ENCODE data around the gene PCMTD2. TPM values are rescaled to one million over a fixed set of nuclear protein-coding genes. Genes with fewer than 3 reads are reported as not detected.

PCMTD2 gene
- total RNA-seq, 2 donors from 2014 or later, result 83.3 to 180 TPM

GRCh38 chr20:64217539-64218221 is 37.9 kb upstream of the PCMTD2 start:
- no peaks in the 10 kb centered on the region for H3K36me3 ChIP-seq
- peaks cover 0 to 38% of the 10 kb centered on the region in 2 donors for H3K4me1 ChIP-seq
- no peak overlapping the region for H3K4me3 ChIP-seq
- no peaks in the 10 kb centered on the region for H3K9me3 ChIP-seq
- H3K27ac ChIP-seq, result no peak overlapping the region
- DNase-seq (ENCODE audit: low spot score), result no peak
- TF ChIP-seq CTCF (IDR thresholded peaks at IDR 0.05), result no peak
- no peaks in the 10 kb centered on the region for H3K27me3 ChIP-seq

GRCh38 chr20:64219202-64219601 is 36.3 kb upstream of the PCMTD2 start:
- H3K27ac ChIP-seq, result no peak overlapping the region
- H3K4me1 ChIP-seq, result peaks cover 0 to 40% of the 10 kb centered on the region in 2 donors
- H3K4me3 ChIP-seq, result no peak overlapping the region
- DNase-seq (ENCODE audit: low spot score), result no peak
- H3K36me3 ChIP-seq, result no peaks in the 10 kb centered on the region
- H3K27me3 ChIP-seq, result no peaks in the 10 kb centered on the region
- no peaks in the 10 kb centered on the region for H3K9me3 ChIP-seq
- TF ChIP-seq CTCF (IDR thresholded peaks at IDR 0.05), result no peak

GRCh38 chr20:64219730-64220129 is 35.8 kb upstream of the PCMTD2 start:
- Histone ChIP-seq H3K9me3 (no peaks in the 10 kb centered on the region), H3K4me3 (no peak overlapping the region), H3K27ac (no peak overlapping the region), H3K36me3 (no peaks in the 10 kb centered on the region), H3K4me1 (peaks cover 0 to 41% of the 10 kb centered on the region in 2 donors), H3K27me3 (no peaks in the 10 kb centered on the region)
- no peak for TF ChIP-seq CTCF (IDR thresholded peaks at IDR 0.05)
- DNase-seq (ENCODE audit: low spot score), result no peak

GRCh38 chr20:64220420-64220819 is 35.1 kb upstream of the PCMTD2 start:
- TF ChIP-seq CTCF (IDR thresholded peaks at IDR 0.05), result no peak
- H3K4me3 ChIP-seq, result no peak overlapping the region
- no peaks in the 10 kb centered on the region for H3K9me3 ChIP-seq
- H3K27me3 ChIP-seq, result no peaks in the 10 kb centered on the region
- no peak for DNase-seq (ENCODE audit: low spot score)
- H3K27ac ChIP-seq, result no peak overlapping the region
- H3K4me1 ChIP-seq, result peaks cover 0 to 44% of the 10 kb centered on the region in 2 donors
- H3K36me3 ChIP-seq, result no peaks in the 10 kb centered on the region

DNA sequence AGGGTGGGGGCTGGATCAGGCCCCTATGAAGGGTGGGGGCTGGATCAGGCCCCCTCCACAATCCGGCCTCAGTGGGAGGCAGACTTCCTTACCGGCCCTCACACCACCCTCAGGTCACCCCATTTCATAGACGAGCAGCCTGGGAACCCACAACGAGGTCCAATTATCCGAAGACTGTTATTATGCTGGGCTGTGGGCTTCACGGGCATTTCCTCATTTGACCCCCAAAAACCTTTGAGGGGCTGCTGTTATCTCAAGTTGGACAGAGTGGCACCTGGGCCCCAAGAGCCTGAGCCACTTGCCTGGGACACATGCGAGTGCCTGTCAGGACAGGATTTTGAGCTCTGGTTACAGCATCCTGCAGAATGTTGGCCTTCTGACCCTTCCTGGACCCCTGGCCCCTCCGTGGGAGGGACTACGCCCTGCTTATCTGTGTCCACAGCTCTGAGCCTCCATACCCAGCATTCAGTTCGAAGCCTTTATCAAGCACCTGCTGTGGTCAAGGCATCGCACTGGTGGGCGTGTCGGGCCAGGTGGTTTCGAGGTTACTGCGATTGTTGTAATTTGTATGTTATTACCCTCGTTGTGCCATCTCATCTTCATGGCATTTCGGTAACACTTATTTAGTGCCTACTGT is 34.5 kb upstream of the PCMTD2 start:
- Histone ChIP-seq H3K27me3 (no peaks in the 10 kb centered on the region), H3K4me1 (peaks cover 0 to 44% of the 10 kb centered on the region in 2 donors), H3K4me3 (no peak overlapping the region), H3K9me3 (no peaks in the 10 kb centered on the region), H3K27ac (no peak overlapping the region), H3K36me3 (no peaks in the 10 kb centered on the region)
- no peak for TF ChIP-seq CTCF (IDR thresholded peaks at IDR 0.05)
- no peak for DNase-seq (ENCODE audit: low spot score)

All from right atrium auricular region (tissue), 2 donors.